Stimulated activated CD4-positive, alpha-beta T cell treated with anti-CD3 and anti-CD28 coated beads, Interleukin-2, amount 100 ng/mL, for 24 hours (primary cell): Measurements from ENCODE around the gene KIF26A.
"Not testable (repeated sequence)": the region's sequence is repeated elsewhere in the genome, so short reads cannot be mapped to it uniquely, and the experiment has no call there.

Experiments used
- DNase-seq, 2 donors: peaks; one replicate each; pipeline ENCODE4 v3.0.0-alpha.2; 2020

The KIF26A gene

DNA sequence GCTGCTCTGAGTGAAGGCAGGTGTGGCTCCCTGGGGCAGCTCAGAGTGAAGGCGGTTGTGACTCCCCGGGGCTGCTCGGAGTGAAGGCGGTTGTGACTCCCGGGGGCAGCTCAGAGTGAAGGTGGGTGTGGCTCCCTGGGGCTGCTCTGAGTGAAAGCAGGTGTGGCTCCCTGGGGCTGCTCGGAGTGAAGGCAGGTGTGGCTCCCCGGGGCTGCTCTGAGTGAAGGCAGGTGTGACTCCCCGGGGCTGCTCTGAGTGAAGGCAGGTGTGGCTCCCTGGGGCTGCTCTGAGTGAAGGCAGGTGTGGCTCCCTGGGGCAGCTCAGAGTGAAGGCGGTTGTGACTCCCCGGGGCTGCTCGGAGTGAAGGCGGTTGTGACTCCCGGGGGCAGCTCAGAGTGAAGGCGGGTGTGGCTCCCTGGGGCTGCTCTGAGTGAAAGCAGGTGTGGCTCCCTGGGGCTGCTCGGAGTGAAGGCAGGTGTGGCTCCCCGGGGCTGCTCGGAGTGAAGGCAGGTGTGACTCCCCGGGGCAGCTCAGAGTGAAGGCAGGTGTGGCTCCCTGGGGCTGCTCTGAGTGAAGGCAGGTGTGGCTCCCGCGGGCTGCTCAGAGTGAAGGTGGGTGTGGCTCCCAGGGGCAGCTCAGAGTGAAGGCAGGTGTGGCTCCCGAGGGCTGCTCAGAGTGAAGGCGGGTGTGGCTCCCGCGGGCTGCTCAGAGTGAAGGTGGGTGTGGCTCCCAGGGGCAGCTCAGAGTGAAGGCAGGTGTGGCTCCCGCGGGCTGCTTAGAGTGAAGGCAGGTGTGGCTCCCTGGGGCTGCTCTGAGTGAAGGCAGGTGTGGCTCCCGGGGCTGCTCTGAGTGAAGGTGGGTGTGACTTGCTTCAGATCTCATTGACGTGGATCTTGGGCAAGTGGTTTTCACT lies 87.1 kb downstream of the KIF26A start:
- DNase-seq = not testable (repeated sequence)

- DNase-seq = no peak
Observed at GRCh38 chr14:104226421-104227383, 88.3 kb downstream of the KIF26A start.

- peak in 1 of 2 donors; percentile 7 for DNase-seq
Observed at GRCh38 chr14:104227806-104228205, 89.4 kb downstream of the KIF26A start.

GRCh38 chr14:104228221-104228620 lies 89.8 kb downstream of the KIF26A start:
- DNase-seq = no peak

GRCh38 chr14:104228716-104229533 lies 90.5 kb downstream of the KIF26A start:
- no peak for DNase-seq

DNA sequence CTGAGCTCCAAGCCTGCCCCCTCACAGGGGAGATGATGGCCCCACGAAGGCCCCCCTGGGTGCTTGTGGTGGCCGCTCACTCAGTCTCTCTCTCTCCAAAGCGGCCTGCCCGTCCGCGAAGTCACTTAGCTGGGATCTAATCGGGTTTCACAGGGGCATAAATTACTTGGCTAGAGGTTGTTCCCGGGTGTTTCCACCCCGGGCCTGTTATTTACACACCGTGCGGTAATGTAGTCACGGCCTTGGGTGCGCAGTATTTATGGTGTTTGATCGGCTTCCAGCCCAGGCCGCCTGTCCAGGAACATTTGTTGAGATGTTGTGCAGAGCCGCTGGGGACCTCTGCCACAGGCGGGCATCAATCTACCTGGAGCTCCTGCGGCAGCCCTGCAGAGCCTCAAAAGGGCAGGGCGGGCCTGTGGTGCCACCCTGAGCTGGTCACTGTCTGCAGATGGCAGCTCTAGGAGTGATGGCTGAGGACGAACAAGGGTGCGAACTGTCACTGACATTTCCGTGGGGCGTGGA lies 91.2 kb downstream of the KIF26A start:
- DNase-seq = no peak

DNA sequence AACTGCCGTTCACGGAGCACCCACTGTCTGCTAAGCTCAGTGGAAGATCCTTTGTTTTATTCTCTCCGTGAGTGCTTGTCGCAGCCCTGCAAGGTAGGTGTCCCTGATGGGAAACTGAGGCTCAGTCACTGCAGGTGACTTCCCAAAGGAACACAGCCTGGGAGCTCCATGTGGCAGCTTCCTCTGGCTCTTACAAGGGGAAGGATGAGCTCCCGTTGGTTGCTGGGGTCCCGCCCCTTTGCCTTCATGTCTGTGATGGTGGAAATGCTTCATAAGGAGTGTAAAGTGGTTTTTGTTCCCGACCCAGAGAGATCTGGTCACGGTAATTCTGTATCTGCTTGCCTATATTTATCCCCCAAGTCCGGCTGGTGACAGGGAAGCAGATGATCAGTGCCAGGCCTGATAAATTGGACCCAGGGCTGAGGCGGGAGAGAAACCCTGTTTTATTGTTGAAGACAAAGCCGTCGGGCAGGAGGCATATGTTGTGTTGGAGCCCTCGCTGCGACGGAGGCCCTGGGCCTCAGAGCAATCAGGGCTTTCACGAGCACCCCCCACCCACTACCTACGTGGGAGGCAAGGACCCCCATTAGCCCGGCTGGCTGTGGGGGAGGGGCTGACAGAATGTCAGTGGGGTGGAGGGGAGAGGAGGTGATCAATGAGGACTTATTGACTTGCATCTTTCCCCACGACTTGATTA lies 91.9 kb downstream of the KIF26A start:
- DNase-seq = no peak
